Amniotic stem cell (primary cell): ENCODE measurements around the gene GABRR3.
A peak's percentile ranks its signal among the peaks of the same experiment; 100 is the strongest.

ENCODE experiments used
- DNase-seq: peaks from one replicate; lab custom pipeline; 2025; lab: John Stamatoyannopoulos, UW

Gene GABRR3

GRCh38 chr3:98035208-98035607 is at the start of gene GABRR3:
Gene GABRR3 (minus strand): TSS chr3:98035315. CDS start chr3:98034987, 328 bp downstream.
- DNase-seq = no peak

- DNase-seq = no peak
These were observed 38.4 kb upstream of the GABRR3 start for GRCh38 chr3:98073486-98073885.

- no peak for DNase-seq
These were observed 35.7 kb upstream of the GABRR3 start for GRCh38 chr3:98070840-98071239.

- DNase-seq = no peak
These were observed 33.7 kb upstream of the GABRR3 start for GRCh38 chr3:98068824-98069223.

GRCh38 chr3:98058244-98058960 is 23.3 kb upstream of the GABRR3 start:
- DNase-seq = no peak

- no peak for DNase-seq
These were observed 22.5 kb upstream of the GABRR3 start for GRCh38 chr3:98057631-98058030.

GRCh38 chr3:98056035-98056434 is 20.9 kb upstream of the GABRR3 start:
- no peak for DNase-seq

GRCh38 chr3:98049271-98049670 is 14.2 kb upstream of the GABRR3 start:
- DNase-seq = no peak

GRCh38 chr3:98048586-98048985 is 13.5 kb upstream of the GABRR3 start:
- DNase-seq = no peak

- no peak for DNase-seq
These were observed 6.2 kb upstream of the GABRR3 start for GRCh38 chr3:98041350-98041749.

GRCh38 chr3:98039322-98040024 is 4.4 kb upstream of the GABRR3 start:
- peak; percentile 59 for DNase-seq

- DNase-seq = no peak
These were observed 3.8 kb upstream of the GABRR3 start for GRCh38 chr3:98038876-98039275.

GRCh38 chr3:98038286-98038685 is 3.2 kb upstream of the GABRR3 start:
- DNase-seq = no peak

- DNase-seq = no peak
These were observed 629 bp downstream of the GABRR3 start for GRCh38 chr3:98034486-98034885.

- DNase-seq = no peak
These were observed 1.1 kb downstream of the GABRR3 start for GRCh38 chr3:98034036-98034435.

GRCh38 chr3:98032904-98033303 is 2.2 kb downstream of the GABRR3 start:
- no peak for DNase-seq

- DNase-seq = no peak
These were observed 2.9 kb downstream of the GABRR3 start for GRCh38 chr3:98032265-98032664.

GRCh38 chr3:98029083-98029482 is 6.0 kb downstream of the GABRR3 start:
- no peak for DNase-seq

GRCh38 chr3:98027085-98027446 is 8.0 kb downstream of the GABRR3 start:
- no peak for DNase-seq

- no peak for DNase-seq
These were observed 8.6 kb downstream of the GABRR3 start for GRCh38 chr3:98026425-98027084.

- DNase-seq = no peak
These were observed 9.6 kb downstream of the GABRR3 start for GRCh38 chr3:98025392-98025945.

GRCh38 chr3:98022978-98023820 is 11.9 kb downstream of the GABRR3 start:
- peak; percentile 45 for DNase-seq
